GM12865 (cell line): ENCODE measurements around the gene PALM.
"Not testable (repeated sequence)": the region's sequence is repeated elsewhere in the genome, so short reads cannot be mapped to it uniquely, and the experiment has no call there.

Experiments used
- DNase-seq: peaks from one replicate; pipeline ENCODE4 v3.0.0; 2010; ENCODE audit warnings: low read depth
- H3K4me3 ChIP-seq: 2 replicates; pipeline ENCODE4 v1.5.1; 2011; ENCODE audit warnings: mild to moderate bottlenecking, low read depth, low read length, control low read depth
- TF ChIP-seq, protein P1 (sequence below): IDR thresholded peaks from 2 replicates; pipeline ENCODE4 v1.5.1; 2011; ENCODE audit warnings: low read length, control low read depth, low read depth, inconsistent platforms; ENCODE audit not compliant: insufficient read depth; ENCODE audit errors: missing control alignments

Gene PALM

DNA sequence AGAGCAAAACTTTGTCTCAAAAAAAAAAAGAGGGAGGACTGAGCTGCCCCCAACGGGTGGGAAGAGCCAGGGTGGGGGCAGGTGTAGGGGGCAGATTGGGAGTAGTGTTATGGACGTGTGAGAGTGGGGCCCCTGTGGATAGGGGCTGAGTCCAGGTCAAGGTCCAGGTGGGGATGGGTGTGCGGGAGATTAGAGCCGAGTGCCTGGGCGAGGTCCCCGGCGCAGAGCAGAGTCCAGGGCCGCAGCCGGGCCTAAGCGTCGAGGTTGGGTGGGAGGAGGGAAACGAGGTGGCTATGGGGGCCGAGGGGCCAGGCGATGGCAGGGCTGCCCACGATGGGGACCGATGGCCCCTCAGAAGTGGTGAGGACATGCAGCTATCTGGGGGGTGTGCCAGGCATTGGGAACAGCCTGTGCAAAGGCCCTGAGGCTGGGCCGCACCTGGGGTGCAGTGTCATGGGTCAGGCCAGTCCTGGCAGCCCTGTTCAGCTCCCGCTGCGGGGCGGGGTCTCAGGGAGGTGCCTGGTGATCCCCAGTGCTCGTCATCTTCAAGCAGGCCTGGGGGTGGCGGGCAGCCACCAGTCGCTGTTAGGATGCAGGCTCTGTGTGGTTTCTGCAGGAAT is 29.9 kb downstream of the PALM start:
- DNase-seq: no peak
- H3K4me3 ChIP-seq: no peak overlapping the region
- TF ChIP-seq, protein P1, sequence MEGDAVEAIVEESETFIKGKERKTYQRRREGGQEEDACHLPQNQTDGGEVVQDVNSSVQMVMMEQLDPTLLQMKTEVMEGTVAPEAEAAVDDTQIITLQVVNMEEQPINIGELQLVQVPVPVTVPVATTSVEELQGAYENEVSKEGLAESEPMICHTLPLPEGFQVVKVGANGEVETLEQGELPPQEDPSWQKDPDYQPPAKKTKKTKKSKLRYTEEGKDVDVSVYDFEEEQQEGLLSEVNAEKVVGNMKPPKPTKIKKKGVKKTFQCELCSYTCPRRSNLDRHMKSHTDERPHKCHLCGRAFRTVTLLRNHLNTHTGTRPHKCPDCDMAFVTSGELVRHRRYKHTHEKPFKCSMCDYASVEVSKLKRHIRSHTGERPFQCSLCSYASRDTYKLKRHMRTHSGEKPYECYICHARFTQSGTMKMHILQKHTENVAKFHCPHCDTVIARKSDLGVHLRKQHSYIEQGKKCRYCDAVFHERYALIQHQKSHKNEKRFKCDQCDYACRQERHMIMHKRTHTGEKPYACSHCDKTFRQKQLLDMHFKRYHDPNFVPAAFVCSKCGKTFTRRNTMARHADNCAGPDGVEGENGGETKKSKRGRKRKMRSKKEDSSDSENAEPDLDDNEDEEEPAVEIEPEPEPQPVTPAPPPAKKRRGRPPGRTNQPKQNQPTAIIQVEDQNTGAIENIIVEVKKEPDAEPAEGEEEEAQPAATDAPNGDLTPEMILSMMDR: no peak

DNA sequence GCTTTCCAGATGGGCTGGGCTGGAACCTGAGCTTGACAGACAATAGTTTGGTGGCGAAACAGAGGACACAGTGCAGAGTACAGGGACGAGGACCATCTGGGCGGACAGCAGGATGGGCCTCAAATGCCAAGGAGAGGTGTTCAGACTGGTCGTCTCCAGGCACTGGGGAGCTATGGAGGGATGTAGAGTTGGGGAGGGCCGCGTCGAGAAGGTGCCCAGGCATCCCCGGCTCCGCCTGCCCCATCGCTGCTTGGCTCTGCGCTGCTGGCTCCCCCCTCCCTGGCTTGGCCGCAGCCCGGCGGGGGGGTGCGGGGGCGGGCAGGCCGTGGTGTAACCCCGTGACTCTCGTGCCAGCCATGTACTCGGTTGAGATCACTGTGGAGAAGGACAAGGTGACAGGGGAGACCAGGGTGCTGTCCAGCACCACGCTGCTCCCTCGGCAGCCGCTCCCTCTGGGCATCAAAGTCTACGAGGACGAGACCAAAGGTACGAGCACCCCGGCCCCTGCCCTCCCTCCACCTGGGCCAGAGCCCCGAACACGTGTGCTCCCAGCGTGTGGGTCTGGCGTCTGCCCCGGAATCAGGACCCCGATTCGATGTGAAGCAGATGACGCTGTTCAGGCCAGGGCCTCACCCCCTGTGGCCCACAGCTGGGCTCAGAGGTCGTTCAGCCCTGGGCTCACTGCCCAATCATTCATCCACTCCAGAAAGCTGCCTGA is 31.4 kb downstream of the PALM start:
- DNase-seq: no peak
- H3K4me3 ChIP-seq: no peak overlapping the region
- TF ChIP-seq, protein P1: no peak

DNA sequence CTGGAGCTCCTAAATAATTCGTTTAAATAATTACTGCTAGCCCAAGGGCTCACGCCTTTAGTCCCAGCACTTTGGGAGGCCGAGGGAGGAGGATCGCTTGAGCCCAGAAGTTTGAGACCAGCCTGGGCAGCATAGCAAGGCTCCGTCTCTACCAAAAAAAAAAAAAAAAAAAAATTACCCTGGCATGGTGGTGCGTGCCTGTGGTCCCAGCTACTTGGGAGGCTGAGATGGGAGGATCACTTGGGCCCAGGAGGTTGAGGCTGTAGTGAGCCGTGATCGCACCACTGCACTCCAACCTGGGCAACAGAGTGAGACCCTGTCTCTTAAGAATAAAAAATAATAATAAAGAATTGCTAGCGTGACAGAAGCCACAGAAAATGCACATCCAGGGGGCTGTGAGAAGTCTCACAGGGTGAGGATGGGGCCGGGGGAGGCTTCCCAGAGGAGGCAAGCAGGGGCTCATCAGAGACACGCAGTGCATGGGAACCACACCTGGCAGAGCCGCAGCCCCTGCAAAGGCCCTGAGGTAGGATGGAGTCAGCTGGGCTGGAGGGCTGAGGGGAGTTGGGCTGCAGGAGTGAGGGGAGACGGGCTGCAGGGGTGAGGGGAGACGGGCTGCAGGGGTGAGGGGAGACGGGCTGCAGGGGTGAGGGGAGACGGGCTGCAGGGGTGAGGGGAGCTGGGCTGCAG is 32.2 kb downstream of the PALM start:
- not testable (repeated sequence) for H3K4me3 ChIP-seq, DNase-seq

DNA sequence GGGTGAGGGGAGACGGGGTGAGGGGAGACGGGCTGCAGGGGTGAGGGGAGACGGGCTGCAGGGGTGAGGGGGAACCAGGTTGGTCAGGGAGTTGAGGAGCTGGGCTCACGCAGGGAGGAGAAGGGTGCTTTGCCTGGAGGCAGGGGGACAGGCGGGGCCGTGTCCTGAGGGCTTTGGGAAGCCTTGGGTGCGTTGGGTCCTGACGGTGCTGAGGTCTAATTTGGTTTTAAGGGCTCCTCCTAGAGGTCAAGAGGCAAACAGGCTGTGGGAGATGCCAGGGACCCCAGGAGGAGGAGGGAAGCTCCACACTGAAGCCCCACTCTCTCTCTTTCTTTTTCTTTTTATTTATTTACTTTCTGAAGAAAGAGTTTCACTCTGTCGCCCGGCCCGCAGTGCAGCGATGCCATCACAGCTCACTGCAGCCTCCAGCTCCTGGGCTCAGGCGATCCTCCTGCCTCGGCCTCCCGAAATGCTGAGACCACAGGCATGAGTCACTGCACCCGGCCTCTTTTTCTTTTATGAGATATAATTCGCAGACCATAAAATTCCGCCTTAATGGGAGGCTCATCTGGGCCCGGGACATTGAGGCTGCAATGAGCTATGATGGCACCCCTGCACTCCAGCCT is 32.9 kb downstream of the PALM start:
- TF ChIP-seq, protein P1: peak; percentile 11
- H3K4me3 ChIP-seq: no peak overlapping the region
- DNase-seq: peak; percentile 27

DNA sequence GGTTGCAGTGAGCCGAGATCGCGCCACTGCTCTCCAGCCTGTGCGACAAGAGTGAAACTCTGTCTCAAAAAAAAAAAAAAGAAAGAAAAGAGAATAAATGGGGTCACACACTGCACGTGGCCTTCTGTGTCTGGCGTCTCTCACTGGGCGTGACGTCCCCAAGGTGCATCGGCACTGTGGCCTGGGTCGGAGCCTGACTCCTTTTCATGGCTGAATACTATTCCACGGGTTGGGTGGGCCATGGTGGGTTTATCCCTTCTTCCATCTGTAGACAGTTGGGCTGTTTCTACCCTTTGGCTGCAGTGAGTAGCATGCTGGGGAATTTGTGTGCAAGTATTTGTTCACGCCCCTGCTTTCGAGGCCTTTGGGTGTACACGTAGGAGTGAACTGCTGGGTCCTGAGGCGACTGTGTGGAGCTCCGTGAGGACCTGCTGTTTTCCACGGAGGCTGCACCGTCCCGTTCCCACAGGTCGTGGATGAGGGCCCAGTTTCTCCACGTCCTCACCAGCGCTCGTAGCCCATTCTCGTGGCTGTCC is 33.9 kb downstream of the PALM start:
- TF ChIP-seq, protein P1: no peak
- DNase-seq: no peak
- H3K4me3 ChIP-seq: no peak overlapping the region

DNA sequence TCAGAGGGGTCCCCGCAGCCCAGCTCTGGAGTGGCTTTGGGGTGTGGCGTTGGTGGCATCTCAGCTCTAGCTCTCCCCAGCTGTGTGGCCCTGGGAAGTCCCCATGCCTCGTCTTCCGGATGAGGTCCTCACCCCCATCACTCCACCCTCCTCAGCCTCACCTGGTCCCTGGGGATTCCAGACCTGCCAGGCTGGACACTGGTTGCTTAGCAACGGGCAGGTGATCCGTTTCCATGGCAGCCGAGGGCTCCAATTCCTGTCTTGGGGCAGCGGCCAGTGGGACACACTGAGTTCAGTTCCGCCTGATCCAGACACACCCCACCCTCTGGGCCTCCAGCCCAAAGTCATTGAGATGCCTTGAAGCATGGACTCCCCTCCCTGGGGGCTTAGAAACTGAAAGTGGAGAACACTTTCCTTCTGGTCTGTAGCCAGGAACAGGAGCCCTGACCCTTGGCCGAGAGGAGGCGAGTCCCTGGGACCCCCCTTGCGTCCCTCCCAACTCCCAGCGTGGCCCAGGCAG is 34.5 kb downstream of the PALM start:
- TF ChIP-seq, protein P1: no peak
- no peak overlapping the region for H3K4me3 ChIP-seq
- DNase-seq: peak; percentile 74

DNA sequence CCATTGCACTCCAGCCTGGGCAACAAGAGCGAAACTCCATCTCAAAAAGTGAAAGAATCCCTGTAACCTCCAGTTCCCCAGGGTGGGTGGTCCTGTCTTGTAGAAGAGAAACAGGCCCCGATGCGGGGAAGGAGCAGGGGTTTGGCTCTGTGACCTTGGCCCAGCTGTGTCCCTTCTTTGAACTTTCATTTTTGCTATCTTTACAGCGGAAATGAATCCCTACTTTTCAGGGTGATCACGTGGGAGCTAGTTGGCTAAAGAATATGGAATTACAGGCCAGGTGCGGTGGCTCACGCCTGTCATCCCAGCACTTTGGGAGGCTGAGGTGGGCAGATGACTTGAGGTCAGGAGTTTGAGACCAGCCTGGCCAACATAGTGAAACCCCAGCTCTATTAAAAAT is 36.4 kb downstream of the PALM start:
- H3K4me3 ChIP-seq, DNase-seq: not testable (repeated sequence)
